PFSK-1 (cell line): Measurements from ENCODE around the gene FOXO1.

Experiments
- POLR2AphosphoS5 ChIP-seq: IDR thresholded peaks from 2 replicates; pipeline ENCODE4 v1.6.1; 2012; ENCODE audit warnings: low read depth, mild to moderate bottlenecking, control low read depth, low read length, moderate library complexity
- SIN3A ChIP-seq: IDR thresholded peaks from 2 replicates; pipeline ENCODE4 v1.6.1; 2012; ENCODE audit warnings: mild to moderate bottlenecking, low read length, moderate library complexity, borderline replicate concordance; ENCODE audit not compliant: insufficient read depth
- TAF1 ChIP-seq: IDR thresholded peaks from 2 replicates; pipeline ENCODE4 v1.6.1; 2012; ENCODE audit warnings: low read length, control low read depth, borderline replicate concordance; ENCODE audit not compliant: insufficient read depth

DNA sequence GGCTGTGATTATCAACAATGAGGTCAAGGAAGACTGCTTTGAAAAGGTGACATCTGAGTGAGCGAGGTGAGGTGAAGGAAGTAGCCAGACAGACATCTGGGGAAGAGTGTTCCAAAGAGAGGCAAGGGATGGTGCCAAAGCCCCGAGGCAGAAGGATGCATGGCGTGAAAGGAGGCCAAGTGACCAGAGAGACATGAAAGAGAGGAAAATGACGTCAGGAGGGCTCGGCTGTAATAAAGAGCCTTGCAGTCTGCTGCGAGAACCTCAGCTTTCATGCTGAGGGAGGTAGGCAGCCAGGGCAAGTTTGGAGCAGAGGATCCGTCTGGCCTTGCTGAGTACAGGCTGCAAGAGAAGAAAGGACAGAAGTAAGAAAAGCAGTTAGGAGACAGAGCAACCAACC lies 50.8 kb downstream of the FOXO1 start:
- TF ChIP-seq SIN3A, result no peak
- no peak for TF ChIP-seq TAF1
- TF ChIP-seq POLR2AphosphoS5, result no peak
